IPS DF 6.9 (cell line): ENCODE results near the gene SGPL1.

ENCODE experiments used
- DNase-seq: peaks from one replicate; pipeline ENCODE4 v3.0.0-alpha.2; 2013; ENCODE audit warnings: low read depth, low spot score
- H3K27ac ChIP-seq: one replicate; pipeline ENCODE4 v1.5.1; 2013; ENCODE audit warnings: low read length, control low read depth
- H3K27me3 ChIP-seq: 2 replicates; pipeline ENCODE4 v1.6.1; 2013; ENCODE audit warnings: mild to moderate bottlenecking, low read length; ENCODE audit not compliant: control insufficient read depth, insufficient read depth
- H3K36me3 ChIP-seq: 2 replicates; pipeline ENCODE4 v1.6.1; 2013; ENCODE audit warnings: low read length; ENCODE audit not compliant: control insufficient read depth, insufficient read depth
- H3K4me1 ChIP-seq: 2 replicates; pipeline ENCODE4 v1.6.1; 2013; ENCODE audit warnings: low read length; ENCODE audit not compliant: control insufficient read depth, insufficient read depth
- H3K4me3 ChIP-seq: 2 replicates; pipeline ENCODE4 v1.5.1; 2013; ENCODE audit warnings: mild to moderate bottlenecking, low read length
- H3K9me3 ChIP-seq: 2 replicates; pipeline ENCODE4 v1.6.1; 2013; ENCODE audit warnings: low read length, inconsistent platforms; ENCODE audit not compliant: control insufficient read depth, insufficient read depth
- WGBS: extraction: QIAGEN DNeasy Blood & Tissue Kit; methylation state at CpG from one replicate; pipeline ENCODE4 v1.1.7; 2013; ENCODE audit warnings: mixed read lengths, missing lambda C conversion rate; ENCODE audit not compliant: insufficient read length, insufficient coverage; 5-methylcytosine and 5-hydroxymethylcytosine counted together

The SGPL1 gene

DNA sequence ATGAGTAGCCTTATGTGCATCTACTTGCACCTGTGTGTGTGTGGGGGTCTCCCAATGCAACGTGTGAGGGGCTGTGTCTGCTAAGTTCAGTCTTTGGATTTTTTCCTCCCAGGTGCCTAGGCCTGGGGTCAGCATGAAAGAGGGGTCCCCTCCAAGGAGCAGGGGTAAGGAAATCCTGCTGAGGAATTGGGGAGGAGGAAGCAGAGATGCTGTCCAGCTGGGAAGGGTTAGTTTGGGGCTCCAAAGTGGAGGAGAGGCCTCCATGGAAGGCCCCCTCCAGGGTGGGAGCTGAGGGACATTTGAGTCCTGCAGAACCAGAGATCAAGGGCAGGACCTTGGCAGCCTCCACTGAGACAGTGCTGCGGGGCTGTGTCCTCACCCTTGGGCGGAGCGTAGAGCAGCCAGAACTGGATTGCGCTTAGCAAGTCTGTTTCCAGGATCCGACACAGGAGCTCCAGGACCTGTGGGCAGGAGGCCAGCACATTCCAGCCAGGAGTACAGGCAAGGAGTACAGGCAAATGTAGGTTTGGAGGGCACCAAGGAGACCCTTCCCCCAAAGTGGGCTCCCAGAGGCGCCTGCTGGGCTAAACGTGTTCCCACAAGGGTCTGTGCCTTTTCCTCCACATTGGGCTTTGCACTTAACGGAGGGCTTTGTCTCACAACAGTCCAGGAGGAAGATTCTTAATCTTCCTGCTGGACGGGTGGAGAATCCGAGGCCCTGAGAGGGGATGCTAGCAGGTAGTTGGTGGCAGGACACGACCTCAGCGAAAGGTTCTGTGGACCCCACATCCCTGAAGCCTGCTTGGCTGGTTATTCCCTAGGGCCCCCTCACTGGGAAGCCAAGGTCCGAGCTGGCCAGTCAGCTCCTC lies 40.7 kb upstream of the SGPL1 start:
- no peaks in the 10 kb centered on the region for H3K36me3 ChIP-seq
- no peaks in the 10 kb centered on the region for H3K9me3 ChIP-seq
- H3K27me3 ChIP-seq: no peaks in the 10 kb centered on the region
- WGBS: no CpG with 5 or more reads among the region's 14 CpGs
- no peaks in the 10 kb centered on the region for H3K4me1 ChIP-seq
- no peak for DNase-seq
- H3K27ac ChIP-seq: no peak overlapping the region
- H3K4me3 ChIP-seq: no peak overlapping the region

DNA sequence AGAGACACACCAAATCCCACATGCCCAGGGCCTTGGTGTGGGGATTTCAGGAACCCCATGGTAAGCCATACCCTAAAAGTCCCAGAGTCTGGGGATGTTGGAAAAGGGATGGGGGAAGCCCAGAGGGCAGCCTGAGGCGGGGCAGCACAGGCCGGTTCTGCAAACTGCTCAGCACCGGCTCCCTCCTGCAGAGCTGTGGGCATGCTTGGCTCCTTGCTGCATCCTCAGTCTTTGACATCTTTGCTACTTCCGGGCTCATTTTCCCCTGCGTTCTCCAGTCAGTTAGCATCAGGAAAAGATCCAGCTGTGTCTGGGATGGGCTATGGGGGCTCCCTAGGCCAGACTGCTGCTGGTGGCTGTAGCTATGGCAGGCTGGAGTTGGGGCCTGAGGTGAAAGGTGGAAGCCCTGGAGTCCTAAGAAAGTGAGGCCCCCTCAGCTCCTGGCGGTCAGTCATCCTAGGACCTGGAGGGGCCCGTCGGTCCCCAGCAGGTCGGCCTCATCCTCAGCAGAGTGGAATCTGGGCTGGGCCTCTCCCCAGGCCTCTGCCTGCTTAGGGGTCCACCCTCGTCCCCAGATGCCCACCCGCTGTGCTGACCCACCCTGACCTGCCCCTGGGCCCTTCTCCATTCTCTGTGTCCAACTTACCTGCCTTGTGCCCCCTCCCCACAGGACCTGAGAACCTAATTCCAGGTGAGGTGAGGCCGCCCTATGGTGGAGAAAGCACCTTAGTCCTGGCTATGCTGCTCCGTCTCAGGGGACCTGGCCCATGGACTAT lies 39.9 kb upstream of the SGPL1 start:
- H3K4me1 ChIP-seq: no peaks in the 10 kb centered on the region
- no peak overlapping the region for H3K27ac ChIP-seq
- no peak overlapping the region for H3K4me3 ChIP-seq
- no peak for DNase-seq
- H3K36me3 ChIP-seq: no peaks in the 10 kb centered on the region
- H3K9me3 ChIP-seq: no peaks in the 10 kb centered on the region
- WGBS: no CpG with 5 or more reads among the region's 13 CpGs
- H3K27me3 ChIP-seq: no peaks in the 10 kb centered on the region

- no peak overlapping the region for H3K4me3 ChIP-seq
- H3K36me3 ChIP-seq: no peaks in the 10 kb centered on the region
- no peak for DNase-seq
- no peaks in the 10 kb centered on the region for H3K9me3 ChIP-seq
- no CpG with 5 or more reads among the region's 11 CpGs for WGBS
- no peaks in the 10 kb centered on the region for H3K27me3 ChIP-seq
- H3K27ac ChIP-seq: no peak overlapping the region
- H3K4me1 ChIP-seq: no peaks in the 10 kb centered on the region
Observed at GRCh38 chr10:70776455-70777005, 39.2 kb upstream of the SGPL1 start.

GRCh38 chr10:70777063-70777875 lies 38.5 kb upstream of the SGPL1 start:
- Histone ChIP-seq H3K27ac (no peak overlapping the region), H3K36me3 (no peaks in the 10 kb centered on the region), H3K4me3 (no peak overlapping the region), H3K9me3 (no peaks in the 10 kb centered on the region), H3K27me3 (no peaks in the 10 kb centered on the region), H3K4me1 (no peaks in the 10 kb centered on the region)
- WGBS: no CpG with 5 or more reads among the region's 18 CpGs
- no peak for DNase-seq

GRCh38 chr10:70778267-70778924 lies 37.4 kb upstream of the SGPL1 start:
- H3K9me3 ChIP-seq: no peaks in the 10 kb centered on the region
- no CpG with 5 or more reads among the region's 9 CpGs for WGBS
- H3K4me3 ChIP-seq: no peak overlapping the region
- H3K27ac ChIP-seq: no peak overlapping the region
- H3K36me3 ChIP-seq: no peaks in the 10 kb centered on the region
- DNase-seq: no peak
- H3K27me3 ChIP-seq: no peaks in the 10 kb centered on the region
- no peaks in the 10 kb centered on the region for H3K4me1 ChIP-seq

DNA sequence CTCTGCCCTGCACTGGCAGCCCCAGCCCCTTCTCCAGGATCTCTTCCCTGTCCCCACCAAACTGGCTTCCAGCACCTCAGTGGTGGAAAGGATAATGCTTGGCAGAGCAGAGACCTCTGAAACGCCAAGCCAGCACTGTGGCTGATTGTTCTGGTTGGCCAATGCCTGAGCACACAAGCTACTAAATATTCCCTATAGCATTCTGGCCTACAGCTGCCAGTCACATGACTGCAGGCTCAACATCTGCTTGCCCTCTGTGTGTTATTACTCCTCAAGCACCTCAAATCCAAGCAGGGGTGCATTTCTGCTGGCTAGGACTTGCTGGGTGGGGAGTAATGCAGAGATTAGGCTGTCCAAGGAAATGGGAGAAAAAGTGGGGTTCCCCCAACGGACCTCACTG lies 36.7 kb upstream of the SGPL1 start:
- H3K27ac ChIP-seq: no peak overlapping the region
- H3K27me3 ChIP-seq: no peaks in the 10 kb centered on the region
- H3K4me3 ChIP-seq: no peak overlapping the region
- H3K9me3 ChIP-seq: no peaks in the 10 kb centered on the region
- H3K36me3 ChIP-seq: no peaks in the 10 kb centered on the region
- no peak for DNase-seq
- no peaks in the 10 kb centered on the region for H3K4me1 ChIP-seq
- no CpG with 5 or more reads among the region's 2 CpGs for WGBS

GRCh38 chr10:70779511-70780369 lies 36.0 kb upstream of the SGPL1 start:
- no peaks in the 10 kb centered on the region for H3K9me3 ChIP-seq
- no CpG with 5 or more reads among the region's 16 CpGs for WGBS
- no peaks in the 10 kb centered on the region for H3K4me1 ChIP-seq
- H3K4me3 ChIP-seq: no peak overlapping the region
- no peak overlapping the region for H3K27ac ChIP-seq
- no peaks in the 10 kb centered on the region for H3K27me3 ChIP-seq
- no peak for DNase-seq
- H3K36me3 ChIP-seq: no peaks in the 10 kb centered on the region

DNA sequence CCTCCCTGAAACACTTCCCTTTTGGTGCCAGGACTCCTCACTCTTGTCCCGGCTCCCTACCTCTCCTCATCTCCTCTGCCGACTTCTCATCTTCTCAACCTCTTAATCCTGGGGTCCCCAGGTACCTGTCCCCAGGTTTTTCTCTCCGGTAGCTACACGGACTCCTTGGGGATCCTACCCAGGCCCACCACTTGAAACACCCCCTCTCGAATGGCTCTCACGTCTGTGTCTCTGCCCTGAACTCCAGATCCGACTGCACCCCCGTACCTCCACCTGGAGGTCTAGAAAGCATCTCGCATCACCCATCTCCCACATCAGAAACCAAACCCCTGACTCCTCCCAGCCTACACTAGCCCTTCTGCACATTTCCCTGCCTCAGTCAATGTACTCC lies 35.4 kb upstream of the SGPL1 start:
- no peak overlapping the region for H3K27ac ChIP-seq
- no CpG with 5 or more reads among the region's 9 CpGs for WGBS
- no peaks in the 10 kb centered on the region for H3K9me3 ChIP-seq
- H3K27me3 ChIP-seq: no peaks in the 10 kb centered on the region
- H3K36me3 ChIP-seq: no peaks in the 10 kb centered on the region
- H3K4me1 ChIP-seq: no peaks in the 10 kb centered on the region
- H3K4me3 ChIP-seq: no peak overlapping the region
- DNase-seq: no peak

DNA sequence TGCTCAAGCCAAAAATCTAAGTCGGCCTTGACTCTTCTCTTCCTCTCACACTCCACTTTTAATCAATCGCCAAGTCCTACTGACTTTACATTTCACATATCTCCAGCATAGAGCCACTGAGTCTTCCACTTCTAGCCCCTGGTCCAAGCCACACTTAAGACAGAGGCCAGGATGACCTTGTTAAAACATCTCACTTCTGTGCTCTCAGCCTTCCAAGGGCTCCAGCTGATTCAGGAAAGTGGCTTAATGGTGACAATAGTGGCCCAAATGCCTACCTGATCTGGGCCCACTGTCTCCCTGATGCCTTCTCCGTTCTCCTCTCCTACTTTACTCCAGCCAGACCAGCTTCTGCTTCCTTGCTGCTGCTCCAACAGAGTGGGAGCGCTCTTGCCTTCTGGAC lies 35.0 kb upstream of the SGPL1 start:
- no peaks in the 10 kb centered on the region for H3K36me3 ChIP-seq
- H3K4me3 ChIP-seq: no peak overlapping the region
- H3K27me3 ChIP-seq: no peaks in the 10 kb centered on the region
- H3K4me1 ChIP-seq: no peaks in the 10 kb centered on the region
- no CpG with 5 or more reads among the region's 4 CpGs for WGBS
- DNase-seq: no peak
- H3K9me3 ChIP-seq: no peaks in the 10 kb centered on the region
- no peak overlapping the region for H3K27ac ChIP-seq
